Measurements from ENCODE around the gene CGB5. TPM values are rescaled to one million over a fixed set of nuclear protein-coding genes. Genes with fewer than 3 reads are reported as not detected.
"Not testable (repeated sequence)": the region's sequence is repeated elsewhere in the genome, so short reads cannot be mapped to it uniquely, and the experiment has no call there.

The CGB5 gene
- total and polyA plus RNA-seq, 2 experiments from 2014 or later: not detected

DNA sequence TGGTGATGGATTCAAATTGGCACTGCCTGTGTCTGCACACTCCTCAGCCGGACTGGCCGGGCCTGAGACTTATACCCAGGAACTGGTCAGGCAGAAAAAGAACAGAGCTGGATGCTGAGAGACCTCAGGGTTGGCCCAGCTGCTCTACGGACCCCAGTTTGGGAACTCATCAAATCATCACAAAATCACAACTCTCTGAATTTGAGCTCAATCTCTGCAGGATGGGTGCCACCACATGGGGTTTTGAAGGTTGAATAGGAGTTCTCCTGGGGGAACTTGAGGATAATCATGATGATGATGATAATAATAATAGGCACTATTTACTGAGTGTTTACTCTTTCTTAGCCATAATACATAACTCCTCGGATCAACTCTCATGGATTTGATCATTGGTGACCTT is 982 bp upstream of the CGB5 start:
- ATAC-seq; H3K79me2 ChIP-seq (replicated peaks; ENCODE audit: insufficient read depth); H3K9me2 ChIP-seq (ENCODE audit: insufficient read depth); H3K4me3 Mint-ChIP-seq; H3K36me3 Mint-ChIP-seq (ENCODE audit: low read depth); H4K20me1 ChIP-seq (replicated peaks; ENCODE audit: insufficient read depth); H3K4me3 ChIP-seq; H3K36me3 ChIP-seq (ENCODE audit: insufficient read depth); H3F3A ChIP-seq (replicated peaks; ENCODE audit: low read depth); H3K27ac ChIP-seq (ENCODE audit: low read depth); DNase-seq (ENCODE audit: low spot score); H3K4me1 ChIP-seq (ENCODE audit: insufficient read depth); H2AFZ ChIP-seq; H3K27me3 Mint-ChIP-seq (ENCODE audit: insufficient read depth, low read depth, poor library complexity); H3K27me3 ChIP-seq (ENCODE audit: insufficient read depth); H3K4me1 Mint-ChIP-seq; H3K27ac Mint-ChIP-seq; H3K4me2 ChIP-seq; H3K9me3 Mint-ChIP-seq: not testable (repeated sequence)

DNA sequence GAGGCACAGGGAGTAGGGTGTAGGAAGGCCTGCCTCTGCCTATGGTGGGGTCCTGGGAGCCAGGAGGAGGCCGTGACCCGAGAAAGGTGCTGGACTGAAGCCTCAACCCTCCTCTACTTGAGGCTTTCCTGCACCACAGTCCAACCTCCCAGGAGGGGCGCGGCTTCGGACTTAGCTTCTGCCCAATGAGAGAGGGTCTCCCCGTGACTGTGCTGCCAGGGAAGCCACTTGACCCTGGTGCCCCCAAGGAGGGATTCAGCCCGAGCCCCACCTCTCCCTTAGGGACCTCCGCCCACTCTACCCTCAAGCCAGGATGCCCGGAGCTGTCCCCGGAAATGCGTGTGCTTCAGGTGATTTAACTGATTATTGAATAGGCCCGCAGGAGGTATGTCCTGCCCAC is 5.4 kb downstream of the CGB5 start, which contains the start of gene CGB8:
TSS of gene CGB8 (minus strand) at position 101 of the 400 bp plus-strand sequence. CDS start 372 bp downstream, outside the sequence.
- H3K36me3 Mint-ChIP-seq (ENCODE audit: low read depth); H3K79me2 ChIP-seq (replicated peaks; ENCODE audit: insufficient read depth); H3K36me3 ChIP-seq (ENCODE audit: insufficient read depth); H3K4me3 ChIP-seq; H3K27ac Mint-ChIP-seq; H3F3A ChIP-seq (replicated peaks; ENCODE audit: low read depth); H3K4me3 Mint-ChIP-seq; H3K27me3 ChIP-seq (ENCODE audit: insufficient read depth); H3K4me1 Mint-ChIP-seq; DNase-seq (ENCODE audit: low spot score); H3K27ac ChIP-seq (ENCODE audit: low read depth); H3K4me2 ChIP-seq; H2AFZ ChIP-seq; H3K4me1 ChIP-seq (ENCODE audit: insufficient read depth); H3K9me3 Mint-ChIP-seq; H3K9me2 ChIP-seq (ENCODE audit: insufficient read depth); ATAC-seq; H4K20me1 ChIP-seq (replicated peaks; ENCODE audit: insufficient read depth): not testable (repeated sequence)
- peaks cover 10% of the 10 kb centered on the region for H3K27me3 Mint-ChIP-seq (ENCODE audit: insufficient read depth, low read depth, poor library complexity)

DNA sequence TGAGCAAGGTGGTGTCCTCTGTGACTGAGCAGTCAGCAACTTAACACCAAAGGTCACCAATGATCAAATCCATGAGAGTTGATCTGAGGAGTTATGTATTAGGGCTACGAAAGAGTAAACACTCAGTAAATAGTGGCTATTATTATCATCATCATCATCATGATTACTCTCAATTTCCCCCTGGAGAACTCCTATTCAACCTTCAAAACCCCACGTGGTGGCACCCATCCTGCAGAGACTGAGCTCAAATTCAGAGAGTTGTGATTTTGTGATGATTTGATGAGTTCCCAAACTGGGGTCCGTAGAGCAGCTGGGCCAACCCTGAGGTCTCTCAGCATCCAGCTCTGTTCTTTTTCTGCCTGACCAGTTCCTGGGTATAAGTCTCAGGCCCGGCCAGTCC is 6.2 kb downstream of the CGB5 start:
- not testable (repeated sequence) for DNase-seq (ENCODE audit: low spot score); H3K27me3 ChIP-seq (ENCODE audit: insufficient read depth); H3K9me2 ChIP-seq (ENCODE audit: insufficient read depth); H3K4me3 Mint-ChIP-seq; H3K27ac ChIP-seq (ENCODE audit: low read depth); ATAC-seq; H3K4me2 ChIP-seq; H3K4me1 Mint-ChIP-seq; H4K20me1 ChIP-seq (replicated peaks; ENCODE audit: insufficient read depth); H3K79me2 ChIP-seq (replicated peaks; ENCODE audit: insufficient read depth); H3K36me3 ChIP-seq (ENCODE audit: insufficient read depth); H3K36me3 Mint-ChIP-seq (ENCODE audit: low read depth); H3K4me3 ChIP-seq; H3K4me1 ChIP-seq (ENCODE audit: insufficient read depth); H2AFZ ChIP-seq; H3F3A ChIP-seq (replicated peaks; ENCODE audit: low read depth); H3K27ac Mint-ChIP-seq; H3K9me3 Mint-ChIP-seq
- H3K27me3 Mint-ChIP-seq (ENCODE audit: insufficient read depth, low read depth, poor library complexity): peaks cover 12% of the 10 kb centered on the region

DNA sequence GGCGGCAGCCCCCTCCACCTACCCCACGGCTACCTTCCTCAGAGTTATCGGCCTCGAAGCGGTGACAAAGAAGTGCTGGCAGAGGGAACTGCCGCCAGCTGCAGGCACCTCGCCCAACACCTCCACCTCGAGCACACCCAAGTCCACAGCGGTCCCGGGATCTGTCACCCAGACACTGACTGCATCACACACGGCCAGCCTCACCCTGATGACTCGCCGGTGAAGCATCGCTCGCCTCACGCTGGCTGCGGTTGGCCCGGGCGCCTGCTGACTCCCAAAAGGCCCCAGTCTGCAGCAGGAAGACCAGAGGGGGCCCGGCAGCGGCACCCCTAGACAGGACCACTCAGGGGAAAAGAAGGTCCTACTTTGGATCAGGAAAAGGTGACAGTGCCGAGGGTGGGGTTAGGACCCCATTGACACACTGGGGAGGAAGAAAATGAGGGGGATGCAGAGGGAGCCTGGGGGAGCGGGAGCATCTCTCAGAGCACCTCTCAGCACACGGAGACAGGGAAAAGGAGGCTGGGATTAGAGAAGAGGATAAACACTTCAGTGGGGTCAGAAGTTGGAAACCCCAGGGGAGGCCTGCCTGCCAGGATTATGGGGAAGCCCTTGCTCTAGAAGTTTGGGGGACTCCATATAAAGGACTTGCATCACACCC is 6.9 kb downstream of the CGB5 start:
- H3K36me3 ChIP-seq (ENCODE audit: insufficient read depth); H3K27me3 ChIP-seq (ENCODE audit: insufficient read depth); H3K4me3 ChIP-seq; H3K4me1 ChIP-seq (ENCODE audit: insufficient read depth); H4K20me1 ChIP-seq (replicated peaks; ENCODE audit: insufficient read depth); H3K27ac ChIP-seq (ENCODE audit: low read depth); H3K79me2 ChIP-seq (replicated peaks; ENCODE audit: insufficient read depth); H3K27ac Mint-ChIP-seq; H3K9me2 ChIP-seq (ENCODE audit: insufficient read depth); H3K4me1 Mint-ChIP-seq; ATAC-seq; H3K36me3 Mint-ChIP-seq (ENCODE audit: low read depth); H3K9me3 Mint-ChIP-seq; DNase-seq (ENCODE audit: low spot score); H2AFZ ChIP-seq; H3K4me3 Mint-ChIP-seq; H3F3A ChIP-seq (replicated peaks; ENCODE audit: low read depth); H3K4me2 ChIP-seq: not testable (repeated sequence)
- H3K27me3 Mint-ChIP-seq (ENCODE audit: insufficient read depth, low read depth, poor library complexity): peaks cover 17% of the 10 kb centered on the region

Data from GM23338 (cell line).